GM12878 (cell line): ENCODE results near the gene NUP50. TPM values are rescaled to one million over a fixed set of nuclear protein-coding genes. Genes with fewer than 3 reads are reported as not detected.

ENCODE experiments used
- ATAC-seq: fragments of 200-7000 bp; cut with Tn5 transposase; 3 replicates; pipeline ENCODE4 v1.9.1; 2020; ENCODE audit warnings: mild to moderate bottlenecking, moderate library complexity
- BruUV-seq: library from RNA; stranded (reverse); fragments of 400-500 nt; replicated peaks from 2 replicates; lab custom pipeline; 2021; lab: Mats Ljungman, UMichigan
- CTCF ChIA-PET: fragments of 300-600 bp; sonication (Branson Sonifier 250); formaldehyde crosslinking; extraction: SDS; loops from one replicate; lab custom pipeline; 2021; ENCODE audit warnings: inconsistent platforms; lab: Yijun Ruan, JAX
- POLR2A ChIA-PET: fragments of 350-600 bp; formaldehyde crosslinking; extraction: SDS; loops from one replicate; lab custom pipeline; 2021; ENCODE audit warnings: inconsistent platforms; lab: Charles Lee
- RAD21 ChIA-PET: fragments of 300-600 bp; sonication (Branson Sonifier 250); formaldehyde crosslinking; loops from one replicate; lab custom pipeline; 2023; ENCODE audit warnings: antibody characterized with exemption; ENCODE audit not compliant: unreplicated experiment; lab: Charles Lee
- SMC1A ChIA-PET: fragments of 300-600 bp; sonication (Branson Sonifier 250); formaldehyde crosslinking; loops from one replicate; lab custom pipeline; 2023; ENCODE audit not compliant: unreplicated experiment, uncharacterized antibody; lab: Charles Lee
- DNase-seq: peaks from one replicate; pipeline ENCODE4 v3.0.0-alpha.2; 2011; ENCODE audit warnings: low read depth, low spot score
- FAIRE-seq: peaks from 3 replicates; lab custom pipeline; 2011; peaks lifted over from hg19 to GRCh38; lab: Jason Lieb, UNC
- H2AFZ ChIP-seq: 2 replicates; pipeline ENCODE4 v1.6.0; 2011; ENCODE audit warnings: low read depth, low read length, control low read depth; ENCODE audit not compliant: control insufficient read depth
- H3K27ac ChIP-seq: 2 replicates; pipeline ENCODE4 v1.5.1; 2011; ENCODE audit warnings: control low read depth; ENCODE audit not compliant: control insufficient read depth, insufficient read depth
- H3K27me3 ChIP-seq, 2 experiments: replicated peaks in 1 of 2; 2 replicates each; pipeline versions ENCODE4 v1.6.0 to v1.6.1; 2011; ENCODE audit warnings: low read length in 1 of 2; ENCODE audit not compliant: control insufficient read depth in 2 of 2, insufficient read depth in 2 of 2
- H3K36me3 ChIP-seq, 2 experiments: 2 replicates each; pipeline ENCODE4 v1.5.1; 2011; ENCODE audit warnings: low read length in 1 of 2; ENCODE audit not compliant: control insufficient read depth in 2 of 2, insufficient read depth in 2 of 2
- H3K4me1 ChIP-seq: 2 replicates; pipeline ENCODE4 v1.6.1; 2011; ENCODE audit warnings: mild to moderate bottlenecking, low read length, moderate library complexity, mixed read lengths; ENCODE audit not compliant: control insufficient read depth, insufficient read depth
- H3K4me2 ChIP-seq: 2 replicates; pipeline ENCODE4 v1.6.0; 2011; ENCODE audit warnings: control low read depth; ENCODE audit not compliant: control insufficient read depth, insufficient read depth
- H3K4me3 ChIP-seq: fragments of 200-600 bp; sonication (generic); 2 replicates; pipeline ENCODE4 v1.5.1; 2016
- H3K79me2 ChIP-seq: 2 replicates; pipeline ENCODE4 v1.6.0; 2011; ENCODE audit warnings: low read length; ENCODE audit not compliant: control insufficient read depth, insufficient read depth
- H3K9ac ChIP-seq: 2 replicates; pipeline ENCODE4 v1.8.0; 2011; ENCODE audit warnings: low read length, control low read depth, mixed read lengths; ENCODE audit not compliant: control insufficient read depth, insufficient read depth
- H3K9me3 ChIP-seq: replicated peaks from 3 replicates; pipeline ENCODE4 v1.5.1; 2011; ENCODE audit warnings: mild to moderate bottlenecking, low read length; ENCODE audit not compliant: control insufficient read depth, insufficient read depth
- H4K20me1 ChIP-seq: 2 replicates; pipeline ENCODE4 v1.6.0; 2011; ENCODE audit not compliant: control insufficient read depth, insufficient read depth
- EP300 ChIP-seq, 2 experiments: fragments of 150-350 bp in 1 of 2; IDR thresholded peaks; 2 replicates each; pipeline ENCODE4 v1.6.1; 2011 to 2012; ENCODE audit warnings: low read depth in 2 of 2, low read length in 2 of 2, borderline replicate concordance in 1 of 2, improper control_type of control experiment in 1 of 2, inconsistent platforms in 1 of 2; ENCODE audit not compliant: control insufficient read depth in 1 of 2
- ETV6 ChIP-seq, 2 experiments: fragments of 450-650 bp in 1 of 2; IDR thresholded peaks in 1 of 2; conservative IDR thresholded peaks in 1 of 2; 2 replicates each; pipeline ENCODE4 v1.6.1; 2014; ENCODE audit warnings: antibody characterized with exemption in 1 of 2, borderline replicate concordance in 1 of 2, low read depth in 1 of 2, mild to moderate bottlenecking in 1 of 2, moderate library complexity in 1 of 2
- MTA2 ChIP-seq: fragments of 450-650 bp; IDR thresholded peaks from 2 replicates; pipeline ENCODE4 v1.6.1; 2016; ENCODE audit warnings: low read depth, mild to moderate bottlenecking, moderate library complexity
- MYC ChIP-seq: IDR thresholded peaks from 2 replicates; pipeline ENCODE4 v1.6.1; 2011; ENCODE audit warnings: mild to moderate bottlenecking, low read length, moderate library complexity, inconsistent platforms; ENCODE audit not compliant: insufficient read depth, insufficient replicate concordance, insufficient read length, severe bottlenecking
- PAX5 ChIP-seq: IDR thresholded peaks from 2 replicates; pipeline ENCODE4 v1.6.1; 2011; ENCODE audit warnings: low read depth, low read length, borderline replicate concordance
- PBX3 ChIP-seq: IDR thresholded peaks from 2 replicates; pipeline ENCODE4 v1.6.1; 2011; ENCODE audit warnings: mild to moderate bottlenecking, low read depth, low read length, moderate library complexity; ENCODE audit not compliant: insufficient replicate concordance
- RAD21 ChIP-seq: IDR thresholded peaks from 2 replicates; pipeline ENCODE4 v1.6.1; 2011; ENCODE audit warnings: mild to moderate bottlenecking, low read depth, low read length, moderate library complexity; ENCODE audit not compliant: insufficient read depth
- USF1 ChIP-seq: IDR thresholded peaks from 2 replicates; pipeline ENCODE4 v1.6.1; 2011; ENCODE audit warnings: borderline replicate concordance, low read depth, mild to moderate bottlenecking, moderate library complexity, mixed read lengths, low read length; ENCODE audit not compliant: insufficient read depth; ENCODE audit errors: extremely low read length
- ZBTB4 ChIP-seq: fragments of 450-650 bp; formaldehyde crosslinking; IDR thresholded peaks from 2 replicates; pipeline ENCODE4 v1.4.0; 2022; ENCODE audit warnings: mild to moderate bottlenecking, moderate library complexity
- ZNF24 ChIP-seq: fragments of 450-650 bp; IDR thresholded peaks from 2 replicates; pipeline ENCODE4 v1.6.1; 2017; ENCODE audit warnings: antibody characterized with exemption, mild to moderate bottlenecking
- ZNF384 ChIP-seq: IDR thresholded peaks from 2 replicates; pipeline ENCODE4 v1.6.1; 2012; ENCODE audit warnings: low read depth, mild to moderate bottlenecking, low read length, improper control_type of control experiment, borderline replicate concordance
- WGBS: methylation state at CpG from one replicate; pipeline ENCODE4 v1.1.6; 2016; ENCODE audit warnings: low lambda C conversion rate; ENCODE audit not compliant: insufficient replicate concordance, insufficient coverage; ENCODE audit errors: missing lambda C conversion rate; 5-methylcytosine and 5-hydroxymethylcytosine counted together
- in situ Hi-C: fragments of 300-500 bp; cut with MboI; formaldehyde crosslinking; loops from 9 replicates; pipeline ENCODE4 v1.14.3; 2018; ENCODE audit warnings: mixed read lengths
- intact Hi-C: fragments of 100-400 bp; cut with micrococcal nuclease; formaldehyde crosslinking; loops from one replicate; pipeline ENCODE4 v1.14.2; 2022; ENCODE audit not compliant: unreplicated experiment
- polyA plus RNA-seq, 11 experiments: library from polyadenylated mRNA; depleted of rRNA in 4 of 11; unstranded in 6 of 11; stranded (reverse) in 5 of 11; fragments of >200 nt; fragmentation: Nextera tagmentation in 4 of 11; fragmentation: Illumina TruSeq in 1 of 11; extraction: Ambion mirVana in 4 of 11; extraction: Trizol in 1 of 11; gene quantifications; 1 replicate in 1 of 11; 2 replicates in 10 of 11; pipeline versions ENCODE4 v1.2.1 to v1.2.3, GENCODE V29; 2011 to 2016; ENCODE audit warnings: inconsistent platforms in 2 of 11, missing spikeins in 2 of 11, low read depth in 1 of 11
- total RNA-seq, 4 experiments: library from RNA; depleted of rRNA in 3 of 4; stranded (reverse); fragments of >200 nt in 3 of 4; fragmentation: Illumina TruSeq in 1 of 4; extraction: Trizol in 1 of 4; gene quantifications; 2 replicates each; pipeline versions ENCODE4 v1.2.1 to v1.2.3, GENCODE V29; 2013 to 2021

NUP50 gene
- total and polyA plus RNA-seq, 10 of the 15 experiments (the other 5 are each of a cell fraction or from before 2014, with no cell fraction given): 36.8 to 125 (median 78.8) TPM

- TF ChIP-seq EP300 (IDR thresholded peaks at IDR 0.05; ENCODE audit: borderline replicate concordance in 1 of 2, control insufficient read depth in 1 of 2, low read depth in 2 of 2, low read length in 2 of 2): no peak
Observed at GRCh38 chr22:45125188-45125587, 38.5 kb upstream of the NUP50 start (continued).

- FAIRE-seq (no peak), DNase-seq (no peak), ATAC-seq (no peak)
- H3K4me3 ChIP-seq: no peak overlapping the region
- ChIA-PET SMC1A (no interaction called here), CTCF (no interaction called here), RAD21 (no interaction called here), POLR2A (interaction anchor here (0.7 kb wide), 1 partner anchor 1775 kb away, joined by 4 read pairs; no protein-coding TSS in a partner anchor)
- no peaks in the 10 kb centered on the region for H3K79me2 ChIP-seq
- BruUV-seq: no TSS peak
- H3K4me2 ChIP-seq: no peak overlapping the region
- H3K27ac ChIP-seq: no peak overlapping the region
- TF ChIP-seq ZBTB4 (CRISPR knock-in tag): no peak
- no peak for TF ChIP-seq RAD21
- TF ChIP-seq PBX3: no peak
- TF ChIP-seq ETV6 (conservative IDR thresholded peaks at IDR 0.05 in 1 of 2, IDR thresholded peaks at IDR 0.05 in 1 of 2; ENCODE audit: borderline replicate concordance in 1 of 2, low read depth in 1 of 2): no peak
- TF ChIP-seq ZNF24: no peak
- no peak for TF ChIP-seq PAX5
- TF ChIP-seq MYC: no peak
- TF ChIP-seq USF1: no peak
- no peak for TF ChIP-seq ZNF384
- TF ChIP-seq MTA2: no peak
- H3K36me3 ChIP-seq: no peaks in the 10 kb centered on the region; a peak in 1 of 4 replicates
- no peaks in the 10 kb centered on the region for H4K20me1 ChIP-seq
- in situ Hi-C loops (no loop called here), intact Hi-C loops (no loop called here)
- no peak overlapping the region for H2AFZ ChIP-seq
- H3K9me3 ChIP-seq: no peaks in the 10 kb centered on the region
- WGBS: 26% methylated on average over 3 of the region's 3 CpGs
- no peaks in the 10 kb centered on the region for H3K27me3 ChIP-seq
- H3K4me1 ChIP-seq: peaks cover 16% of the 10 kb centered on the region
- H3K9ac ChIP-seq: no peak overlapping the region
Observed at GRCh38 chr22:45127866-45128265, 35.9 kb upstream of the NUP50 start.
